ENCODE results near the gene ERICH6B. TPM values are rescaled to one million over a fixed set of nuclear protein-coding genes. Genes with fewer than 3 reads are reported as not detected.
"Not testable (repeated sequence)": the region's sequence is repeated elsewhere in the genome, so short reads cannot be mapped to it uniquely, and the experiment has no call there.

Gene ERICH6B
- total RNA-seq, 1 experiment from 2014 or later = not detected

DNA sequence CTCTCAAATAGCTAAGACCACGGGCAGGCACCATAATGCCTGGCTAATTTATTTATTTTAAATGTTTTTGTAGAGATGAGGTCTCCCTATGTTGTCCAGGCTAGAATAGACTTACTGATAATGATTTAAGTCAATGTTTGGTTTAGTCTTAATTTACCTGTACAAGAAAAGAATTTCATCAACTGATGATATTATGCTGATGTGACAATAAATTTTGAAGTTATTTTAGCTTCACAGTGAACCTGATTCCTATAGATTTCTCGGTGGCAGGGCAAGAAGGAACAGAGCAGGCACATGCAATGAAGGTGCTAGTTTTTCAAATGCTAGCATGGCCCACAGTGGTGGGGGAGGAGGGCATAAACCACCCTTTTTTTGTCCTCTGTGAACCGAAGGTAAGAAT lies 44.0 kb upstream of the ERICH6B start:
- no peak for DNase-seq
- 0 out of 2 replicates have a peak overlapping the region, but pooled peaks have one; percentile 13 for H3K4me2 ChIP-seq (ENCODE audit: low read length)
- no peaks in the 10 kb centered on the region for H3K9me2 ChIP-seq (replicated peaks; ENCODE audit: low read length)
- no peak for ATAC-seq
- H3K9me3 ChIP-seq (ENCODE audit: low read length) = no peaks in the 10 kb centered on the region
- no TSS peak for BruUV-seq (replicated peaks)
- no peaks in the 10 kb centered on the region for H3K27me3 ChIP-seq (ENCODE audit: low read length)
- H4K20me1 ChIP-seq (ENCODE audit: low read length) = no peaks in the 10 kb centered on the region
- intact Hi-C loops (cut with micrococcal nuclease) = no loop called here
- H3F3A ChIP-seq (ENCODE audit: low read length, unreplicated experiment) = no peaks in the 10 kb centered on the region
- no peak overlapping the region for H2AFZ ChIP-seq (ENCODE audit: low read length)
- peaks cover 13% of the 10 kb centered on the region for H3K4me1 ChIP-seq (ENCODE audit: insufficient read depth, low read length)
- no peaks in the 10 kb centered on the region for H3K79me2 ChIP-seq (ENCODE audit: low read length)
- TF ChIP-seq EZH2phosphoT487 (IDR thresholded peaks at IDR 0.05; ENCODE audit: borderline replicate concordance, low read length) (no peak), EZH2 (IDR thresholded peaks at IDR 0.05; ENCODE audit: low read length, unreplicated experiment) (no peak)
- TF ChIP-seq, protein P1, sequence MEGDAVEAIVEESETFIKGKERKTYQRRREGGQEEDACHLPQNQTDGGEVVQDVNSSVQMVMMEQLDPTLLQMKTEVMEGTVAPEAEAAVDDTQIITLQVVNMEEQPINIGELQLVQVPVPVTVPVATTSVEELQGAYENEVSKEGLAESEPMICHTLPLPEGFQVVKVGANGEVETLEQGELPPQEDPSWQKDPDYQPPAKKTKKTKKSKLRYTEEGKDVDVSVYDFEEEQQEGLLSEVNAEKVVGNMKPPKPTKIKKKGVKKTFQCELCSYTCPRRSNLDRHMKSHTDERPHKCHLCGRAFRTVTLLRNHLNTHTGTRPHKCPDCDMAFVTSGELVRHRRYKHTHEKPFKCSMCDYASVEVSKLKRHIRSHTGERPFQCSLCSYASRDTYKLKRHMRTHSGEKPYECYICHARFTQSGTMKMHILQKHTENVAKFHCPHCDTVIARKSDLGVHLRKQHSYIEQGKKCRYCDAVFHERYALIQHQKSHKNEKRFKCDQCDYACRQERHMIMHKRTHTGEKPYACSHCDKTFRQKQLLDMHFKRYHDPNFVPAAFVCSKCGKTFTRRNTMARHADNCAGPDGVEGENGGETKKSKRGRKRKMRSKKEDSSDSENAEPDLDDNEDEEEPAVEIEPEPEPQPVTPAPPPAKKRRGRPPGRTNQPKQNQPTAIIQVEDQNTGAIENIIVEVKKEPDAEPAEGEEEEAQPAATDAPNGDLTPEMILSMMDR (conservative IDR thresholded peaks at IDR 0.05; ENCODE audit: low read depth, low read length) = no peak
- ChIA-PET POLR2A (ENCODE audit: unreplicated experiment) (no interaction called here), CTCF (interaction anchor here (0.5 kb wide), 1 partner anchor 23 kb away, joined by 3 read pairs; no protein-coding TSS in a partner anchor)
- H3K36me3 ChIP-seq (ENCODE audit: low read depth, low read length) = no peaks in the 10 kb centered on the region
- H3K9ac ChIP-seq (ENCODE audit: low read length) = no peak overlapping the region
- no peak overlapping the region for H3K4me3 ChIP-seq (ENCODE audit: low read length)
- no peak overlapping the region for H3K27ac ChIP-seq (ENCODE audit: low read length)

DNA sequence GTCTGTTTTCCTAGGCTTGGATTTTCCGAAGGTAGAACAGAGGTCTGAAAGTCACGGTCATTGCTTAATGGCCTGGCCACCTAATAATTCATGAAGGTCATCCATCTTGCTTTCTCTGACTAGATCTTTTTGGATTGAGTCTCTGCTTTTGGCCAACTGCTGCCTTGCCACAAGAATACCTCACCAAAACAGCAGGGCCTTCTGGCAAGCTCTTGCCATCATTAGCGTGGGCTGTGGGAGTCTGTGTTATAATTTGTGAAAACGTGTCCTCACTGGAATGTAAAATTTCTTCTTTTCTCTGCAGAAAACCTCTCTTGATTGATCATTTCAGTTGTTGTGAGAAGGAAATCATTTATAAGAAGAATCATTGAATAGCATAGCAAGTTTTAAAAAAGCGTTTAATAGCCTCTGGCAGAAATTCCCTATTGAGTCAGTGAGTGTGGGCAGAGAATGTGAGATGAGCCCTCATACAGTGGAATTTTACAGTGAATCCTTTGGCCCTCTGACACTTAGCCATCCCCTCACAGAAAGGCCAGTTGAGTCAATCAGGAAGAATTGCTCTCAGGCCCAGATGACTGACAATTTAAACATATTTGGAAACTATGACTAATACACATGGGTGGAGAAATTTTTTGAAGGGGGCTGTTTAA lies 43.2 kb upstream of the ERICH6B start:
- no peaks in the 10 kb centered on the region for H3K36me3 ChIP-seq (ENCODE audit: low read depth, low read length)
- H3K9me2 ChIP-seq (replicated peaks; ENCODE audit: low read length) = no peaks in the 10 kb centered on the region
- H3F3A ChIP-seq (ENCODE audit: low read length, unreplicated experiment) = no peaks in the 10 kb centered on the region
- peak overlapping the region; percentile 48 for H3K27ac ChIP-seq (ENCODE audit: low read length)
- intact Hi-C loops (cut with micrococcal nuclease) = no loop called here
- no peak overlapping the region for H3K9ac ChIP-seq (ENCODE audit: low read length)
- ATAC-seq (peak; percentile 58), DNase-seq (peak; percentile 69)
- no peak overlapping the region for H3K4me3 ChIP-seq (ENCODE audit: low read length)
- no peaks in the 10 kb centered on the region for H3K27me3 ChIP-seq (ENCODE audit: low read length)
- TF ChIP-seq, protein P1 (conservative IDR thresholded peaks at IDR 0.05; ENCODE audit: low read depth, low read length) = no peak
- TF ChIP-seq EZH2phosphoT487 (IDR thresholded peaks at IDR 0.05; ENCODE audit: borderline replicate concordance, low read length) (no peak), EZH2 (IDR thresholded peaks at IDR 0.05; ENCODE audit: low read length, unreplicated experiment) (no peak)
- no peak overlapping the region for H2AFZ ChIP-seq (ENCODE audit: low read length)
- no peaks in the 10 kb centered on the region for H4K20me1 ChIP-seq (ENCODE audit: low read length)
- no peaks in the 10 kb centered on the region for H3K9me3 ChIP-seq (ENCODE audit: low read length)
- BruUV-seq (replicated peaks) = no TSS peak
- peaks cover 13% of the 10 kb centered on the region for H3K4me1 ChIP-seq (ENCODE audit: insufficient read depth, low read length)
- peak overlapping the region; percentile 47; the same call in 1 of the 2 replicates for H3K4me2 ChIP-seq (ENCODE audit: low read length)
- POLR2A ChIA-PET (ENCODE audit: unreplicated experiment) = no interaction called here
- CTCF ChIA-PET = interaction anchor here (0.5 kb wide), 1 partner anchor 24 kb away, joined by 3 read pairs; no protein-coding TSS in a partner anchor
- no peaks in the 10 kb centered on the region for H3K79me2 ChIP-seq (ENCODE audit: low read length)

DNA sequence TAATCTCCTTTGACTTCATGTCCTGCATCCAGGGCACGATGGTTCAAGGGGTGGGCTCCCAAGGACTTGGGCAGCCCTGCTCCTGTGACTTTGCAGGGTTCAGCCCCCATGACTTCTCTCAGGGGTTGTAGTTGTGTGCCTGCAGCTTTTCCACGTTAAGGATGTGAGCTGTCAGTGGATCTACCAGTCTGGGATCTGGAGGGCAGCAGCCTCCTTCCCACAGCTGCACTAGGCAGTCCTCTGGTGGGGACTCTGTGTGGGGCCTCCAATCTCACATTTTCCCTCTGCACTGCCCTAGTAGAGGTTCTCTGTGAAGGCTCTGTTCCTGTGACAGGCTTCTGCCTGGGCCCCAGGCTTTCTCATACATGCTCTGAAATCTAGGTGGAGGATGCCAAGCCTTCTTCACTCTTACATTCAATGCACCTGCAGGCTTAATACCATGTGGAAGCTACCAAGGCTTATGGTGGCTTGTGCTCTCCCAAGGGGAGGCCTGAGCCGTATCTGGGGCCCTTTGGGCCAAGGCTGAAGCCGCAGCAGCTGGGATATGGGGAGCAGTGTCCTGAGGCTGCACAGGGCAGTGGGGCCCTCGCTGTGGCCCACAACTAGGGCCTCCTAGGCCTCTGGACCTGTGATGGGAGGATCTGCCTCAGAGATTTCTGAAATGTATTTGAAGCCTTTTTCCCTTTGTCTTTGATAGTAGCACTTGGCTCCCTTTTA lies 39.3 kb upstream of the ERICH6B start:
- Histone ChIP-seq H3K4me3 (ENCODE audit: low read length) (no peak overlapping the region), H3K36me3 (ENCODE audit: low read depth, low read length) (no peaks in the 10 kb centered on the region), H3K27ac (ENCODE audit: low read length) (no peak overlapping the region), H3K4me2 (ENCODE audit: low read length) (no peak overlapping the region), H3K27me3 (ENCODE audit: low read length) (no peaks in the 10 kb centered on the region), H3K9me3 (ENCODE audit: low read length) (no peaks in the 10 kb centered on the region), H3F3A (ENCODE audit: low read length, unreplicated experiment) (no peaks in the 10 kb centered on the region), H2AFZ (ENCODE audit: low read length) (no peak overlapping the region), H3K9me2 (replicated peaks; ENCODE audit: low read length) (no peaks in the 10 kb centered on the region), H3K4me1 (ENCODE audit: insufficient read depth, low read length) (peaks cover 13% of the 10 kb centered on the region), H3K9ac (ENCODE audit: low read length) (no peak overlapping the region), H3K79me2 (ENCODE audit: low read length) (no peaks in the 10 kb centered on the region), H4K20me1 (ENCODE audit: low read length) (no peaks in the 10 kb centered on the region)
- POLR2A ChIA-PET (ENCODE audit: unreplicated experiment) = no interaction called here
- ATAC-seq = no peak
- no peak for DNase-seq
- intact Hi-C loops (cut with micrococcal nuclease) = no loop called here
- CTCF ChIA-PET = no interaction called here
- TF ChIP-seq, protein P1 (conservative IDR thresholded peaks at IDR 0.05; ENCODE audit: low read depth, low read length) = no peak
- TF ChIP-seq EZH2 (IDR thresholded peaks at IDR 0.05; ENCODE audit: low read length, unreplicated experiment) (no peak), EZH2phosphoT487 (IDR thresholded peaks at IDR 0.05; ENCODE audit: borderline replicate concordance, low read length) (no peak)
- no TSS peak for BruUV-seq (replicated peaks)

DNA sequence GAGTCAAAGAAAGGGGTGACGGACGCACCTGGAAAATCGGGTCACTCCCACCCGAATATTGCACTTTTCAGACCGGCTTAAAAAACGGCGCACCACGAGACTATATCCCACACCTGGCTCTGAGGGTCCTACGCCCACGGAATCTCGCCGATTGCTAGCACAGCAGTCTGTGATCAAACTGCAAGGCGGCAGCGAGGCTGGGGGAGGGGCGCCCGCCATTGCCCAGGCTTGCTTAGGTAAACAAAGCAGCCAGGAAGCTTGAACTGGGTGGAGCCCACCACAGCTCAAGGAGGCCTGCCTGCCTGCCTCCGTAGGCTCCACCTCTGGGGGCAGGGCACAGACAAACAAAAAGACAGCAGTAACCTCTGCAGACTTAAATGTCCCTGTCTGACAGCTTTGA lies 29.7 kb upstream of the ERICH6B start:
- H3K9ac ChIP-seq (ENCODE audit: low read length); H3K79me2 ChIP-seq (ENCODE audit: low read length); H4K20me1 ChIP-seq (ENCODE audit: low read length); H3K4me2 ChIP-seq (ENCODE audit: low read length); H2AFZ ChIP-seq (ENCODE audit: low read length); DNase-seq; H3K9me3 ChIP-seq (ENCODE audit: low read length); BruUV-seq (replicated peaks); H3K4me1 ChIP-seq (ENCODE audit: insufficient read depth, low read length); H3K36me3 ChIP-seq (ENCODE audit: low read depth, low read length); CTCF ChIA-PET; H3K9me2 ChIP-seq (replicated peaks; ENCODE audit: low read length); H3K4me3 ChIP-seq (ENCODE audit: low read length); POLR2A ChIA-PET (ENCODE audit: unreplicated experiment); intact Hi-C loops (cut with micrococcal nuclease); H3K27ac ChIP-seq (ENCODE audit: low read length); H3K27me3 ChIP-seq (ENCODE audit: low read length); ATAC-seq; H3F3A ChIP-seq (ENCODE audit: low read length, unreplicated experiment): not testable (repeated sequence)
